ENCODE measurements around the gene HTRA2.

HTRA2 gene

DNA sequence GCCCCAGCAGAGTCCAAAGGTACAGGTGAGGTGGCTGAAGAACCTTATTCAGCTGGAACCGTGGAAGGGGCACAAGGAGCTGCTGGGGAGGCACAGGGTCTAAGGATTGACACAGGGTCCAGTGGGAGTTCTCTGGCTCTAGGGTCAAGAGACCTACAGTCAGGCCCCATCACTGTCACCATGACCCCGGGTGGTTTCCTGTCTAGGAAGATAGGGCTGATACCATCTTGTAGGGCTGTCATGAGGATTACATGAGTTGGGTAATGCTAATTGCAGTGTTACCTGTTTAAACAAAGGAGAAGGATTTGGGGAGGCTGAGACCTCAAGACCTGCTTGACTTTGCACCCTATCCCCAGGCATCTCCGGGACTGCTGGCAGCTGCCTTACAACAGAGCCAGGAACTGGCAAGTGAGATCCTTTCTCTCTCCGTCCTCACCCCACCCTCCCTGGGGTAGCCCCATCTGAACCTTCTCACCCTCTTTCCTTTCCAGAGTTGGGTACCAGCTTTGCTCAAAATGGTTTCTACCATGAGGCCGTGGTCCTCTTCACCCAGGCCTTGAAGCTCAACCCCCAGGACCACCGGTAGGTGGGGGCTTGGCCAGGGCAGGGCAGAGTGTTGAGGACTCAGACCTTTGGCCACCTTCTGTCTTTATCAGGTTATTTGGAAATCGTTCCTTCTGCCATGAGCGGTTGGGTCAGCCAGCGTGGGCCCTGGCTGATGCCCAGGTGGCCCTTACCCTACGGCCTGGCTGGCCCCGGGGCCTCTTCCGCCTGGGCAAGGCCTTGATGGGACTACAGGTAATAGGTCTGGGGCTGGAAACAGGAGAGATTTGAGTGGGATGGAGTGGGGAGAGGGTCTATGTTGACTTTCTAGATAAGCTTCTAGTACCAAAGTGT is 37.8 kb upstream of the HTRA2 start:
- H3K36me3 ChIP-seq (ENCODE audit: control insufficient read depth in 5 of 5, insufficient read depth in 5 of 5, low read length in 5 of 5), result peaks cover 5 to 68% (median 49%) of the 10 kb centered on the region in 5 donors
- no peak overlapping the region for H3K27ac ChIP-seq (ENCODE audit: low read depth, low read length)

DNA sequence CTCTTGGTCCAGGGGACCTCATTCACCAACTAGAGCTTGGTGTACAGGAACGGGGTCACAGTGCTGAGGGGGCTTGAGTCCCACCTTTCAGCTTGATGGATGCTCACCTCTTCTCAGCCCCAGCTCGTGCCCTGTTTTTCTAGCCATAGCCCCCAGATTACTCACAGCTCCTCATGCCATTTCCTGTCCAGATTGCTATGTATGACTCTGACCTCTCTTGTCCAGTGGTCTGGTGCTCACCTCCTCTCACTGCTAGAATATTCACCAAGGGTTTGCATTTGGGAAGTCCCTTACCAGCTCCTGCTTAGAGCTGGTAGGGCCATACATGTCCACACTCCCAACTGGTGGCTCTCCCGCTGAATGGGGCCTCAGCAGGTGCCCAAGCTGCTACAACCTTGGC is 36.2 kb upstream of the HTRA2 start:
- H3K9me3 ChIP-seq (ENCODE audit: control insufficient read depth in 5 of 5, low read length in 5 of 5), result no peaks in the 10 kb centered on the region
- H3K36me3 ChIP-seq (ENCODE audit: control insufficient read depth in 5 of 5, insufficient read depth in 5 of 5, low read length in 5 of 5), result peaks cover 5 to 57% (median 46%) of the 10 kb centered on the region in 5 donors
- no peak overlapping the region for H3K9ac ChIP-seq (ENCODE audit: low read length in 5 of 5)
- H3K4me1 ChIP-seq (ENCODE audit: control insufficient read depth in 5 of 5, insufficient read depth in 5 of 5, low read length in 5 of 5), result peaks cover 0 to 14% (median 11%) of the 10 kb centered on the region in 5 donors
- H3K27me3 ChIP-seq (ENCODE audit: control insufficient read depth in 5 of 5, insufficient read depth in 4 of 5, low read length in 5 of 5), result peaks cover 13 to 17% (median 15%) of the 10 kb centered on the region in 5 donors
- no peak overlapping the region for H3K27ac ChIP-seq (ENCODE audit: low read depth, low read length)
- no peak overlapping the region for H3K4me3 ChIP-seq (ENCODE audit: low read depth in 1 of 5, low read length in 5 of 5)

More for the DNA sequence above, 37.8 kb upstream of the HTRA2 start:
- H3K27me3 ChIP-seq (ENCODE audit: control insufficient read depth in 5 of 5, insufficient read depth in 4 of 5, low read length in 5 of 5), result peaks cover 0 to 3% (median 0%) of the 10 kb centered on the region in 5 donors
- no peaks in the 10 kb centered on the region for H3K9me3 ChIP-seq (ENCODE audit: control insufficient read depth in 5 of 5, low read length in 5 of 5)
- H3K4me3 ChIP-seq (ENCODE audit: low read depth in 1 of 5, low read length in 5 of 5), result no peak overlapping the region
- no peaks in the 10 kb centered on the region for H3K4me1 ChIP-seq (ENCODE audit: control insufficient read depth in 5 of 5, insufficient read depth in 5 of 5, low read length in 5 of 5)
- H3K9ac ChIP-seq (ENCODE audit: low read length in 5 of 5), result no peak overlapping the region

DNA sequence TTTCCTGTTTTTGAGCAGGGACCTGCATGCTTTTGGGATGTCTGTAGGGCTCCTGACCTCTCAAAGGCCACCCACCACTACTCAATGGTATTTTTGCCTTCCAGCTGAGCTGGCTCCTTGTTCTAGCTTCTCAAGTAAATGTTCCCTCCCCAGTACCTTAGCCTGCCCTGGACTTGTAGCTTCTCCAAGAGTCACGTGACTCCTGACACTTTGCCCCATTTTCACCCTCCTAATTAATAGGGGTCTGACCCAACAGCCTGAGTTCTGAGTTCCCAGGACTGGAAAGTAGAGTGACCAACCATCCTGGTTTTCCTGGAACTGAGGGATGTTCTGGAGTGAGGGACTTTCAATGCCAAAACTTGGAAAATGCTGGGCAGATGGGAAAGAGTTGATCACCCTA is 34.3 kb upstream of the HTRA2 start:
- Histone ChIP-seq H3K9me3 (ENCODE audit: control insufficient read depth in 5 of 5, low read length in 5 of 5) (no peaks in the 10 kb centered on the region), H3K27ac (ENCODE audit: low read depth, low read length) (no peak overlapping the region), H3K27me3 (ENCODE audit: control insufficient read depth in 5 of 5, insufficient read depth in 4 of 5, low read length in 5 of 5) (peaks cover 30 to 34% (median 34%) of the 10 kb centered on the region in 5 donors), H3K4me3 (ENCODE audit: low read depth in 1 of 5, low read length in 5 of 5) (no peak overlapping the region), H3K9ac (ENCODE audit: low read length in 5 of 5) (no peak overlapping the region), H3K36me3 (ENCODE audit: control insufficient read depth in 5 of 5, insufficient read depth in 5 of 5, low read length in 5 of 5) (peaks cover 5 to 42% (median 41%) of the 10 kb centered on the region in 5 donors), H3K4me1 (ENCODE audit: control insufficient read depth in 5 of 5, insufficient read depth in 5 of 5, low read length in 5 of 5) (peaks cover 0 to 28% (median 22%) of the 10 kb centered on the region in 5 donors)

DNA sequence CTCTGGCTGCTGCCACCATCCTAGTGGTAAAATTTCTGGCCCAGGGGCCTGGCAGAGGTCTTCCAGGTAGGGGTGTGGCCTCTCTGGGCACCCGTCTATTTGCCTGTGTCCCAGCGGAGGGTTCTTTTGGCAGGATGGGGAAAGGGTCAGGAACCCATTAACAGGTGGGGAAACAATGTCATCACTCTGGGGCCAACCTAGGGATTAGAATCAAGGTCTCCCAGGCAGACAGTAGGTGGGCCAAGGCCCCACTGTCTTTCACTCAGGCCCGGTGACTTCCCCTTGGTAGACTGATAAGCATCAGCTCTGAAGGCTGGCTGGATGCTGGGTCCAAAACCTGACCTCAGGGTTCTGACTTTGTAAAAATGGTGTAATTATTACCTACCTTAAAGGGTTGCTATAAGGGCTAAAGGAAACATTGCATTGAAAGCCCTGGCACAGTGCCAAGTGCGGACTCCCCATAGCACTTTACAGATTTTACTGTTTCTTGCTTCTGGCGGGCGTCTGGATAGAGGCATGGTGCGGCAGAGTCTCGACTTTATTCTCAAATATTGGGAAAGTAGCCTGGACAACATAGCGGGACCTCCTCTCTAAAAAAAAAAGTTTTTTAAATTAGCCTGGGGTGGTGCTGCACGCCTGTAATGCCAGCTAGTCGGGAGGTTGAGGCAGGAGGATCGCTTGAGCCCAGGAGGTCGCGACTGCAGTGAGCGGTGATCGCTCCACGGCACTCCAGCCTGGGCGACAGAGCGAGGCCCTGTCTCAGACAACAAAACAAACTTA is 32.5 kb upstream of the HTRA2 start:
- Histone ChIP-seq H3K9ac (ENCODE audit: low read length in 5 of 5) (no peak overlapping the region), H3K27ac (ENCODE audit: low read depth, low read length) (no peak overlapping the region), H3K4me3 (ENCODE audit: low read depth in 1 of 5, low read length in 5 of 5) (peak overlapping the region in 2 of 5 donors; percentile 52 to 56)

DNA sequence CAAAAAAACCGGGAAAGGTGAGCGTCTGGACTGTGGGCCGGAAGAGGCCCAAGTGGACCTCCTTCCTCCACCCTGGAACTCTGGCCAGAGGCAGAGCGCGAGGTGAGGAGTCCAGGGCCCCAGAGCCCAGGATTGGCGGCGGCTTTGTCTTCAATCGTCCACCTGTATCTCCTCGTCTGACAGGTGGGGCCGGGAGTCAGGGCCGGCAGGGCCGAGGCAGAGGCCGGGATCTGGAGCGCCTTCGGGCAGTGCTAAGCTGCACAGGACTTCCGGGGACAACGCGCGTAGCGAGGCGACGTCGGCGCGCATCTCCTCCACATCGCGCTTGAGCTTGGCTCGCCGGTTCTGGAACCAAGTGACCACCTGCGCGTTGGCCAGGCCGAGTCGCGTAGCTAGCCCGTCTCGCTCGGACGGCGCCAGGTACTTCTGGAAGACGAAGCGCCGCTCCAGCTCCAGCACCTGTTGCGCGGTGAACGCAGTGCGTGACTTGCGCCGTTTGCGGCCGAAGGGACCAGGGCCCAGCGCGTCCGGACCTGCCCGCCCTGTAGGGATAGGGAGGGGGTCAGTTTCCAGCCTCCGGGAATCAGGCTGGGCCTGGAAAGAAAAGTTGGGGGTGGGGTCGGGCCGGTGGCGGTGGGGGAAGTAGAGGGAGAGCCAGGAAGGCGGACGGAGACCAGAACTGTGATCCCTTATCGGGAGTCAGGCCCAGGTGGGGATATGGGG is 31.8 kb upstream of the HTRA2 start:
- peaks cover 0 to 40% (median 35%) of the 10 kb centered on the region in 5 donors for H3K4me1 ChIP-seq (ENCODE audit: control insufficient read depth in 5 of 5, insufficient read depth in 5 of 5, low read length in 5 of 5)
- peak overlapping the region in 3 of 5 donors; percentile 50 to 56 (median 52) for H3K4me3 ChIP-seq (ENCODE audit: low read depth in 1 of 5, low read length in 5 of 5)
- H3K9ac ChIP-seq (ENCODE audit: low read length in 5 of 5), result peak overlapping the region in 1 of 5 donors; percentile 11
- H3K9me3 ChIP-seq (ENCODE audit: control insufficient read depth in 5 of 5, low read length in 5 of 5), result no peaks in the 10 kb centered on the region
- H3K27ac ChIP-seq (ENCODE audit: low read depth, low read length), result no peak overlapping the region
- peaks cover 5 to 17% (median 16%) of the 10 kb centered on the region in 5 donors for H3K36me3 ChIP-seq (ENCODE audit: control insufficient read depth in 5 of 5, insufficient read depth in 5 of 5, low read length in 5 of 5)
- peaks cover 31 to 52% (median 39%) of the 10 kb centered on the region in 5 donors for H3K27me3 ChIP-seq (ENCODE audit: control insufficient read depth in 5 of 5, insufficient read depth in 4 of 5, low read length in 5 of 5)

More for the DNA sequence above, 32.5 kb upstream of the HTRA2 start:
- Histone ChIP-seq H3K9me3 (ENCODE audit: control insufficient read depth in 5 of 5, low read length in 5 of 5) (no peaks in the 10 kb centered on the region), H3K4me1 (ENCODE audit: control insufficient read depth in 5 of 5, insufficient read depth in 5 of 5, low read length in 5 of 5) (peaks cover 0 to 33% (median 28%) of the 10 kb centered on the region in 5 donors), H3K27me3 (ENCODE audit: control insufficient read depth in 5 of 5, insufficient read depth in 4 of 5, low read length in 5 of 5) (peaks cover 31 to 46% (median 39%) of the 10 kb centered on the region in 5 donors), H3K36me3 (ENCODE audit: control insufficient read depth in 5 of 5, insufficient read depth in 5 of 5, low read length in 5 of 5) (peaks cover 5 to 25% (median 23%) of the 10 kb centered on the region in 5 donors)

DNA sequence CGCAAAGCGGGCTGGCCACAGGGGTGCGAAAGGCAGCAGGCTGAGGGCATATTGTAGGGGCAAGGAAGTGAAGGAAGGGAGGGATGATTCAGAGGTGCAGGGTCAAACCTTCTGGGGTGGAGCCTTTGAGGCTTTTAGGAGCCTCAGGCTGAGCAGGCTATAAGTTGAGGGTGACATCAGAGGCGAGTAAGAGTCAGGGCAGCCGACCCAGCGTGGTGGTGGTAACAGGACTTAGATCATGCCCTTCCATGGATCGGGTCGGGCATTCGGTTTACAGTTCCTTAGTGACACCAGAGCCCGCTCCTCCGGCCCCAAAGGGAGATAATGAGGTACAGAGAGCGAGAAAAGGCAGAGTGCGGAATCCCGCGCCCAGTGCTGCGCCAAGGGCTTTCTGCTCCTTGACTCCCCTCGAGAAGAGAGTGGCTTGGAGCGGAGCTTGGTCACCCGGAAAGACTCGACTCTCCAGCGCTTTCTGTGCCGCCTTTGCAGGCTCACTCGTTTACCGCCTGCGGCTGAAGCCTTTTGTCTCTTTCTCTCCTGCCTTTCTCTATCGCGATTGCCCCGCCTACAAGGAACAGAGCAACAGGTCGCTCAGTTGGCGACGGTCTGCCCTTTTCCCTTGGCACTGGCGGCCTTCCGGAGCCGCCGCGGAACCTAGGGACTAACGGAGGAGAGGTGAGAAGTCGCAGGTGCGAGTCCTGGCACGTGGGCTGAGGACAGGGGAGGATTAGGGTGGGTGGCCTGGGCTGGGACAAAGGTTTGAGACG is 31.1 kb upstream of the HTRA2 start:
- H3K9ac ChIP-seq (ENCODE audit: low read length in 5 of 5), result peak overlapping the region in 1 of 5 donors; percentile 28
- H3K4me3 ChIP-seq (ENCODE audit: low read depth in 1 of 5, low read length in 5 of 5), result peak overlapping the region; percentile 36 to 59 (median 52)
- H3K27me3 ChIP-seq (ENCODE audit: control insufficient read depth in 5 of 5, insufficient read depth in 4 of 5, low read length in 5 of 5), result peaks cover 31 to 52% (median 39%) of the 10 kb centered on the region in 5 donors
- H3K9me3 ChIP-seq (ENCODE audit: control insufficient read depth in 5 of 5, low read length in 5 of 5), result no peaks in the 10 kb centered on the region
- no peak overlapping the region for H3K27ac ChIP-seq (ENCODE audit: low read depth, low read length)
- peaks cover under 1 to 48% (median 42%) of the 10 kb centered on the region in 5 donors for H3K4me1 ChIP-seq (ENCODE audit: control insufficient read depth in 5 of 5, insufficient read depth in 5 of 5, low read length in 5 of 5)
- peaks cover 5 to 10% (median 8%) of the 10 kb centered on the region in 5 donors for H3K36me3 ChIP-seq (ENCODE audit: control insufficient read depth in 5 of 5, insufficient read depth in 5 of 5, low read length in 5 of 5)

DNA sequence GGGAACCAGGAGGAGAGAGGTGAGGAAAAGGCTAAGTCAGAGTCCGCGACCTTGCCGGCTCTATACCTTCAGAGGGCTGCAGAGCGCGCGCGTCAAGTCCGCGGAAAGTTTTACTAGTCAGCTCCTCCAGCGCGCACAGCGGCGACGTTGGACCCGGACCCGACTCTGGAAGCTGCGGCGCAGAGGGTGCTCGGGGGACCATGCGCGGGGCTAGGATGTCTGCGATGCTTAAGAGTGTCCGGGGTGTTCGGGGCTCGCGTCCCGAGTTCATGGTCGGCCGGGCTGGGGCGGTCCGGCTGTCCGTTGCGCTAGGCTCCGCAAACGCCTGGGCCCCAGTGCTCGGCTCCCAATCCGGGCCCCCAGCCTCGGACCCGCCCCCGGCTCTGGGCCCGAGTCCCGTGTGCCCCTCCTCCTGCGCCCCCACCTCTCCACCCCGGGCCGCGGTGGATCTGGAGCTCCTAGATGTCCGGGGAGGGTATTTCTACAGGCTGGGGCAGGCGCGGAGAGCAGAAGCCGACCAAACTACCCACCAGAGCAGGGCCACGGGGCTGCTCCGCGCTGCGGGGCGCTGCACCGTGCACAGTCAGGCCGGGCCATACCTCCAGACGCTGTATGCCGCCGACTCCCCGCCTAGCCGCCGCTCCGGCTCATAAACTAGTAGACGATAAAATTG is 30.3 kb upstream of the HTRA2 start, which contains the start of gene LBX2:
LBX2 (minus strand) TSS at position 337 of the 673 bp plus-strand sequence; CDS start at position 271, 66 bp downstream.
- peaks cover 1 to 55% (median 49%) of the 10 kb centered on the region in 5 donors for H3K4me1 ChIP-seq (ENCODE audit: control insufficient read depth in 5 of 5, insufficient read depth in 5 of 5, low read length in 5 of 5)
- peaks cover 31 to 52% (median 39%) of the 10 kb centered on the region in 5 donors for H3K27me3 ChIP-seq (ENCODE audit: control insufficient read depth in 5 of 5, insufficient read depth in 4 of 5, low read length in 5 of 5)
- H3K27ac ChIP-seq (ENCODE audit: low read depth, low read length), result no peak within 1 kb of the TSS
- peak within 1 kb of the TSS; percentile 36 to 59 (median 52) for H3K4me3 ChIP-seq (ENCODE audit: low read depth in 1 of 5, low read length in 5 of 5)
- H3K9me3 ChIP-seq (ENCODE audit: control insufficient read depth in 5 of 5, low read length in 5 of 5), result no peaks in the 10 kb centered on the region
- peaks cover under 1 to 2% (median 1%) of the 10 kb centered on the region in 5 donors for H3K36me3 ChIP-seq (ENCODE audit: control insufficient read depth in 5 of 5, insufficient read depth in 5 of 5, low read length in 5 of 5)
- H3K9ac ChIP-seq (ENCODE audit: low read length in 5 of 5), result peak within 1 kb of the TSS in 1 of 5 donors; percentile 28

DNA sequence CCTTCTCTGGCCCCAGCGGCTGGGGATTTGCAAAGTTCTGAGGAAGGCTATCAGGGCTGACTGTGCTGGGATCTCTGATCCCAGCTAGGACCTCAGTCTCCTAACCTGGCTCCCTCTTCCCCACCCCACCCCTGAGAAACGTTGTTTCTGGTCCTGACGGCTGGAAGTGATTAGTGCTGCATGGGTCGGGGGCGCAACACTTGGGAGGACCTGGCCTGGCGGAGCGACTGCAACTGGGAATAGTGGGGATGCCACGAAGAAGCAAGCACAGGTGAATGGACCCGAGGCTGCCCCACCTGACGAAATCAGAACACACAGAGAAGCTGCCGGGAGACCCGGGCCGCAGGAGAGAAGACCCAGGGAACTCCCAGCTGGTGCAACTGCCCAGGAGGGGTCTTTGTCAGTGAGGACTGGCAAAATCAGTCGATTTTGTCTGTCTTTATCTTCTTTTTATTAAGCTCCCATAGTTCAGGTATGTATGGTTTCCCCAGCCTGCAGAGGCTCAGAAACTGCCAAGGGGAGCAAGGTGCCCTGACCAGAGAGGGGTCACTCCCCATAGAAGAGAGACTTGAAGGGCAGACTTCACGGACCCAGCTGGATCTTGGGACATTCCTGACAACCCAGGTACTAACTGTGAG is 29.7 kb upstream of the HTRA2 start:
- peaks cover 0 to 5% (median 2%) of the 10 kb centered on the region in 5 donors for H3K36me3 ChIP-seq (ENCODE audit: control insufficient read depth in 5 of 5, insufficient read depth in 5 of 5, low read length in 5 of 5)
- no peak overlapping the region for H3K27ac ChIP-seq (ENCODE audit: low read depth, low read length)
- peaks cover 1 to 60% (median 55%) of the 10 kb centered on the region in 5 donors for H3K4me1 ChIP-seq (ENCODE audit: control insufficient read depth in 5 of 5, insufficient read depth in 5 of 5, low read length in 5 of 5)
- no peaks in the 10 kb centered on the region for H3K9me3 ChIP-seq (ENCODE audit: control insufficient read depth in 5 of 5, low read length in 5 of 5)
- peaks cover 31 to 52% (median 39%) of the 10 kb centered on the region in 5 donors for H3K27me3 ChIP-seq (ENCODE audit: control insufficient read depth in 5 of 5, insufficient read depth in 4 of 5, low read length in 5 of 5)
- H3K4me3 ChIP-seq (ENCODE audit: low read depth in 1 of 5, low read length in 5 of 5), result no peak overlapping the region
- no peak overlapping the region for H3K9ac ChIP-seq (ENCODE audit: low read length in 5 of 5)

Data from subcutaneous abdominal adipose tissue (tissue), 5 donors.